ENCODE data around the gene IL1R2.

DNA sequence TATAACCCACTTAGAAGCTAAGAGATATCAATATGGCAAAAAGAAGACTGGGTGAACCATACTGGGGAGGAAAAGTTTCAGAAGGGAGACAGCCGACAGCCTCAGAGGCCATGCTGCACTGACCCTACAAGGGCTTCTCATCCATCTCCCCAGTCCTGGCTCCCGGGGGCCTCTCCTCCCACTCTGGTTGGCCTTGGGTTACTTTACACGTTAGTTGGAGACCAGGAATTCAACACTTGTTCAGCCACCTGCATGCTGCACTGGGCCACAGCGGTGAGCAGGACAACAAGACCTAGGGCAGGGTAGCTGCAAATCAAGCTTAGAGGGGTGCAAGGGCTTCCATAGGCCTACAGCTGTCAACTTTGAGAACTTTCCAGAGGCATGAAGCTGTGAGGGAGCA lies 28.6 kb upstream of the IL1R2 start:
- TF ChIP-seq CTCF (IDR thresholded peaks at IDR 0.05), result no peak
- TF ChIP-seq POLR2A (IDR thresholded peaks at IDR 0.05), result no peak
